Measurements from ENCODE around the gene PRKCA. TPM values are rescaled to one million over a fixed set of nuclear protein-coding genes. Genes with fewer than 3 reads are reported as not detected.
"Not testable (repeated sequence)": the region's sequence is repeated elsewhere in the genome, so short reads cannot be mapped to it uniquely, and the experiment has no call there.

The PRKCA gene
- total RNA-seq, 1 experiment from 2014 or later, result 22.6 TPM

GRCh38 chr17:66451188-66452149 is 149.1 kb downstream of the PRKCA start:
- H2AFZ ChIP-seq (ENCODE audit: low read length), result no peak overlapping the region
- no peaks in the 10 kb centered on the region for H3K4me1 ChIP-seq (ENCODE audit: insufficient read depth, low read length)
- no peak overlapping the region for H3K4me2 ChIP-seq (ENCODE audit: low read length)
- H3F3A ChIP-seq (ENCODE audit: low read length, unreplicated experiment), result no peaks in the 10 kb centered on the region
- DNase-seq (no peak), ATAC-seq (no peak; the same call in 1 of the 2 replicates)
- BruUV-seq (replicated peaks), result no TSS peak
- H4K20me1 ChIP-seq (ENCODE audit: low read length), result no peaks in the 10 kb centered on the region
- H3K36me3 ChIP-seq (ENCODE audit: low read depth, low read length), result no peaks in the 10 kb centered on the region
- intact Hi-C loops (cut with micrococcal nuclease), result no loop called here
- no peak overlapping the region for H3K27ac ChIP-seq (ENCODE audit: low read length)
- TF ChIP-seq EZH2 (IDR thresholded peaks at IDR 0.05; ENCODE audit: low read length, unreplicated experiment) (no peak), CTCF (conservative IDR thresholded peaks at IDR 0.05; ENCODE audit: low read depth, low read length) (peak; percentile 52)
- ChIA-PET POLR2A (ENCODE audit: unreplicated experiment) (no interaction called here), CTCF (no interaction called here)
- H3K9ac ChIP-seq (ENCODE audit: low read length), result no peak overlapping the region
- H3K9me3 ChIP-seq (ENCODE audit: low read length), result no peaks in the 10 kb centered on the region
- no peak overlapping the region for H3K4me3 ChIP-seq (ENCODE audit: low read length)
- no peaks in the 10 kb centered on the region for H3K9me2 ChIP-seq (replicated peaks; ENCODE audit: low read length)
- no peaks in the 10 kb centered on the region for H3K27me3 ChIP-seq (ENCODE audit: low read length)
- H3K79me2 ChIP-seq (ENCODE audit: low read length), result peaks cover 48% of the 10 kb centered on the region

GRCh38 chr17:66455060-66455459 is 152.6 kb downstream of the PRKCA start:
- ATAC-seq (no peak), DNase-seq (no peak)
- TF ChIP-seq CTCF (conservative IDR thresholded peaks at IDR 0.05; ENCODE audit: low read depth, low read length), result no peak
- no peak for TF ChIP-seq EZH2 (IDR thresholded peaks at IDR 0.05; ENCODE audit: low read length, unreplicated experiment)
- no peak for TF ChIP-seq EZH2phosphoT487 (IDR thresholded peaks at IDR 0.05; ENCODE audit: borderline replicate concordance, low read length)
- Histone ChIP-seq H2AFZ (ENCODE audit: low read length) (no peak overlapping the region), H3K9me3 (ENCODE audit: low read length) (no peaks in the 10 kb centered on the region), H3K9me2 (replicated peaks; ENCODE audit: low read length) (no peaks in the 10 kb centered on the region), H3K36me3 (ENCODE audit: low read depth, low read length) (no peaks in the 10 kb centered on the region), H3K27ac (ENCODE audit: low read length) (no peak overlapping the region), H3K4me2 (ENCODE audit: low read length) (no peak overlapping the region), H4K20me1 (ENCODE audit: low read length) (no peaks in the 10 kb centered on the region), H3K4me3 (ENCODE audit: low read length) (no peak overlapping the region), H3K79me2 (ENCODE audit: low read length) (peaks cover 34% of the 10 kb centered on the region; the same call in 1 of the 2 replicates), H3K9ac (ENCODE audit: low read length) (no peak overlapping the region), H3F3A (ENCODE audit: low read length, unreplicated experiment) (peaks cover 9% of the 10 kb centered on the region), H3K4me1 (ENCODE audit: insufficient read depth, low read length) (peaks cover 11% of the 10 kb centered on the region), H3K27me3 (ENCODE audit: low read length) (no peaks in the 10 kb centered on the region)
- intact Hi-C loops (cut with micrococcal nuclease), result no loop called here
- POLR2A ChIA-PET (ENCODE audit: unreplicated experiment), result interaction anchor here (0.7 kb wide), 2 partner anchors 25 to 52 kb away, joined by 3 to 6 read pairs; no protein-coding TSS in a partner anchor
- BruUV-seq (replicated peaks), result no TSS peak
- CTCF ChIA-PET, result no interaction called here

- POLR2A ChIA-PET (ENCODE audit: unreplicated experiment), result not testable (repeated sequence)
Measured at GRCh38 chr17:66457499-66457898, 155.1 kb downstream of the PRKCA start.

More at GRCh38 chr17:66457499-66457898, 155.1 kb downstream of the PRKCA start:
- H3K4me3 ChIP-seq (ENCODE audit: low read length); CTCF ChIA-PET; H3K9ac ChIP-seq (ENCODE audit: low read length); H3K27ac ChIP-seq (ENCODE audit: low read length); intact Hi-C loops (cut with micrococcal nuclease); H3K36me3 ChIP-seq (ENCODE audit: low read depth, low read length); BruUV-seq (replicated peaks); H3K9me3 ChIP-seq (ENCODE audit: low read length); ATAC-seq; H2AFZ ChIP-seq (ENCODE audit: low read length); H4K20me1 ChIP-seq (ENCODE audit: low read length); H3K9me2 ChIP-seq (replicated peaks; ENCODE audit: low read length); H3K27me3 ChIP-seq (ENCODE audit: low read length); H3K4me2 ChIP-seq (ENCODE audit: low read length); DNase-seq: not testable (repeated sequence)
- peaks cover 38% of the 10 kb centered on the region for H3K79me2 ChIP-seq (ENCODE audit: low read length)
- peaks cover 13% of the 10 kb centered on the region for H3F3A ChIP-seq (ENCODE audit: low read length, unreplicated experiment)
- H3K4me1 ChIP-seq (ENCODE audit: insufficient read depth, low read length), result peaks cover 35% of the 10 kb centered on the region
